ENCODE measurements around the gene TLE1.

TLE1 gene

DNA sequence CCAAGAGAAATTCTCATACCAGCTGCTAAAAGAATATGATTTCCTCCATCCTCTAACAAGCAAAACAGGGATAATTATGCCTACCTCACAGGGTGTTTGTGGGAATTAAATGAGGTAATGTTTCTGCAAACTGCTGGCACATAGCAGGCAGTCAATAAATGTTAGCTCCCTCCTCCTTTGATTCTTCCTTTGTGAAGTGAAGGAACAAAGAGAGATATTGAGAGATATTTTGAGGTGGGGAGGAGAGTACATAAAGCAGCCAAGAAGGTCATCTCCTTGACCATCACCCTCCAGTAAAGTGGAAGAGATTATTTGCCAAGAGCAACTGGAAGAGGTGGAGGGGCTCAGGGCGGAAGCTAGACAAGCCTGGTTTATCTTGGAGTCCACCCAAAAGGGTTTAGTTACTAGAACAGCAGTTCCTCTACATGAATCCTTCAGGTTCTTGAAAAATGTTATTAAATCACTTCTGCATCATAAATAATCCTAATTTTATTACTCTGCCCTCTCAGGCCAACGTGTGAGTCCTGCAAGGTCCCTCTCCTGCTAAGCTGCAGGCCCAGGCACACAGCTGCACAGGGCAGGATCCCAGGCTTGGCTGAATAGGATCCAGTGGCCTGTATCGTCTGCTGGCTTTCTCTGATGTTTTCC lies 35.0 kb upstream of the TLE1 start:
- no peak for DNase-seq (ENCODE audit: low read depth in 1 of 2, low spot score in 1 of 2)
- TF ChIP-seq, protein P1, sequence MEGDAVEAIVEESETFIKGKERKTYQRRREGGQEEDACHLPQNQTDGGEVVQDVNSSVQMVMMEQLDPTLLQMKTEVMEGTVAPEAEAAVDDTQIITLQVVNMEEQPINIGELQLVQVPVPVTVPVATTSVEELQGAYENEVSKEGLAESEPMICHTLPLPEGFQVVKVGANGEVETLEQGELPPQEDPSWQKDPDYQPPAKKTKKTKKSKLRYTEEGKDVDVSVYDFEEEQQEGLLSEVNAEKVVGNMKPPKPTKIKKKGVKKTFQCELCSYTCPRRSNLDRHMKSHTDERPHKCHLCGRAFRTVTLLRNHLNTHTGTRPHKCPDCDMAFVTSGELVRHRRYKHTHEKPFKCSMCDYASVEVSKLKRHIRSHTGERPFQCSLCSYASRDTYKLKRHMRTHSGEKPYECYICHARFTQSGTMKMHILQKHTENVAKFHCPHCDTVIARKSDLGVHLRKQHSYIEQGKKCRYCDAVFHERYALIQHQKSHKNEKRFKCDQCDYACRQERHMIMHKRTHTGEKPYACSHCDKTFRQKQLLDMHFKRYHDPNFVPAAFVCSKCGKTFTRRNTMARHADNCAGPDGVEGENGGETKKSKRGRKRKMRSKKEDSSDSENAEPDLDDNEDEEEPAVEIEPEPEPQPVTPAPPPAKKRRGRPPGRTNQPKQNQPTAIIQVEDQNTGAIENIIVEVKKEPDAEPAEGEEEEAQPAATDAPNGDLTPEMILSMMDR (IDR thresholded peaks at IDR 0.05; ENCODE audit: insufficient read depth, low read length), result no peak
- TF ChIP-seq SPI1 (IDR thresholded peaks at IDR 0.05; ENCODE audit: borderline replicate concordance, low read depth) (no peak), GABPA (IDR thresholded peaks at IDR 0.05; ENCODE audit: low read depth) (no peak), POLR2AphosphoS5 (IDR thresholded peaks at IDR 0.05; ENCODE audit: low read depth) (no peak)
- TF ChIP-seq, protein P2, sequence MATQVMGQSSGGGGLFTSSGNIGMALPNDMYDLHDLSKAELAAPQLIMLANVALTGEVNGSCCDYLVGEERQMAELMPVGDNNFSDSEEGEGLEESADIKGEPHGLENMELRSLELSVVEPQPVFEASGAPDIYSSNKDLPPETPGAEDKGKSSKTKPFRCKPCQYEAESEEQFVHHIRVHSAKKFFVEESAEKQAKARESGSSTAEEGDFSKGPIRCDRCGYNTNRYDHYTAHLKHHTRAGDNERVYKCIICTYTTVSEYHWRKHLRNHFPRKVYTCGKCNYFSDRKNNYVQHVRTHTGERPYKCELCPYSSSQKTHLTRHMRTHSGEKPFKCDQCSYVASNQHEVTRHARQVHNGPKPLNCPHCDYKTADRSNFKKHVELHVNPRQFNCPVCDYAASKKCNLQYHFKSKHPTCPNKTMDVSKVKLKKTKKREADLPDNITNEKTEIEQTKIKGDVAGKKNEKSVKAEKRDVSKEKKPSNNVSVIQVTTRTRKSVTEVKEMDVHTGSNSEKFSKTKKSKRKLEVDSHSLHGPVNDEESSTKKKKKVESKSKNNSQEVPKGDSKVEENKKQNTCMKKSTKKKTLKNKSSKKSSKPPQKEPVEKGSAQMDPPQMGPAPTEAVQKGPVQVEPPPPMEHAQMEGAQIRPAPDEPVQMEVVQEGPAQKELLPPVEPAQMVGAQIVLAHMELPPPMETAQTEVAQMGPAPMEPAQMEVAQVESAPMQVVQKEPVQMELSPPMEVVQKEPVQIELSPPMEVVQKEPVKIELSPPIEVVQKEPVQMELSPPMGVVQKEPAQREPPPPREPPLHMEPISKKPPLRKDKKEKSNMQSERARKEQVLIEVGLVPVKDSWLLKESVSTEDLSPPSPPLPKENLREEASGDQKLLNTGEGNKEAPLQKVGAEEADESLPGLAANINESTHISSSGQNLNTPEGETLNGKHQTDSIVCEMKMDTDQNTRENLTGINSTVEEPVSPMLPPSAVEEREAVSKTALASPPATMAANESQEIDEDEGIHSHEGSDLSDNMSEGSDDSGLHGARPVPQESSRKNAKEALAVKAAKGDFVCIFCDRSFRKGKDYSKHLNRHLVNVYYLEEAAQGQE (IDR thresholded peaks at IDR 0.05; ENCODE audit: insufficient replicate concordance, low read depth), result no peak
- Histone ChIP-seq H3K4me3 (replicated peaks; ENCODE audit: insufficient read depth, low read length) (no peak overlapping the region), H3K27me3 (ENCODE audit: insufficient read depth, poor library complexity, severe bottlenecking) (no peaks in the 10 kb centered on the region), H3K27ac (replicated peaks) (no peak overlapping the region)

DNA sequence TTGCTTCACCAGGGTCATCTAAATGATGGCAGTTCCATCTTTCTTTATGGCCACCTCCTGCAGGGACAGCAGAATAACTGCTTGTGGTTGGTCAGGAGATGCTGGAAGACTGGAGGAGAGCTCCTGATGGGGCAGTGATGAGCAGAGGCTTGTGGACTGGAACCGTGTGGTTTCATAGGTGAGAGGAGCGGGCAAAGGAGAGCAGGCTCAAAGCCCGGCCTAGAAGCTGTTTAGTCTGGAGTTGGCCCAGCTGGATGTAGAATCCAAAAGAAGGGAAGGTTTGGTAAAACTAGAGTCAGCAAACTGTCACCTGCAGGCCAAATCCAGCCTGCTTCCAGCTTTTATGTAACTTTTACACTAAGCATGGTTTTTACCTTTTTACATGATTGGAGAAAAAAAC lies 32.9 kb upstream of the TLE1 start:
- DNase-seq (ENCODE audit: low read depth in 1 of 2, low spot score in 1 of 2), result no peak
- H3K27ac ChIP-seq (replicated peaks), result no peak overlapping the region
- H3K27me3 ChIP-seq (ENCODE audit: insufficient read depth, poor library complexity, severe bottlenecking), result no peaks in the 10 kb centered on the region
- TF ChIP-seq, protein P1 (IDR thresholded peaks at IDR 0.05; ENCODE audit: insufficient read depth, low read length), result no peak
- TF ChIP-seq SPI1 (IDR thresholded peaks at IDR 0.05; ENCODE audit: borderline replicate concordance, low read depth), result no peak
- no peak for TF ChIP-seq POLR2AphosphoS5 (IDR thresholded peaks at IDR 0.05; ENCODE audit: low read depth)
- no peak for TF ChIP-seq GABPA (IDR thresholded peaks at IDR 0.05; ENCODE audit: low read depth)
- TF ChIP-seq, protein P2 (IDR thresholded peaks at IDR 0.05; ENCODE audit: insufficient replicate concordance, low read depth), result no peak
- no peak overlapping the region for H3K4me3 ChIP-seq (replicated peaks; ENCODE audit: insufficient read depth, low read length)

DNA sequence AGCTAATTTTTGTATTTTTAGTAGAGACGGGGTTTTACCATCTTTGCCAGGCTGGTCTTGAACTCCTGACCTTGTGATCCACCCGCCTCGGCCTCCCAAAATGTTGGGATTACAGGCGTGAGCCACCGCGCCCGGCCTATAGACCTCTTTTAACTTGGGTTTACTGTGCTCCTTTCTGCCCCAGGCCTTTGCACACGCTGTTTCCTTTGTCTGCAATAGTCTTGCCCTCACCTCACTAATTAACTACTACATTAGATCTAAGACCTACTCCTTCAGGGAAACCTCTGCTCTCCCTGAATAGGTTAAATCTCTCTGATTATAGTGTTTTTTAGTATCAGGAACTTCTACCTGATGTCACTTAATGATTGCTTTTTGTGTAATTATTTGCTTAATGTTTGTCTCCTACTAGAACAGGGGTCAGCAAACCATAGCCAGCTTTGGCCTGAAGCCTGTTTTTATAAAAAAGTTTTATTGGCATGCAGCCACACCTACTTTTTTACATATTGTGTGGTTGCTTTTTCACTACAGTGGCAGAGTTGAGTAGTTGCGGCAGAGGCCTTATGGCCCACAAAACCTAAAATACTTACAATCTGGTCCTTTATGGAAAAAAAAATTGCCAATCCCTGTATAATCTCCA lies 31.2 kb upstream of the TLE1 start:
- Histone ChIP-seq H3K27me3 (ENCODE audit: insufficient read depth, poor library complexity, severe bottlenecking) (no peaks in the 10 kb centered on the region), H3K27ac (replicated peaks) (no peak overlapping the region), H3K4me3 (replicated peaks; ENCODE audit: insufficient read depth, low read length) (no peak overlapping the region)
- DNase-seq (ENCODE audit: low read depth in 1 of 2, low spot score in 1 of 2), result no peak
- TF ChIP-seq POLR2AphosphoS5 (IDR thresholded peaks at IDR 0.05; ENCODE audit: low read depth) (no peak), SPI1 (IDR thresholded peaks at IDR 0.05; ENCODE audit: borderline replicate concordance, low read depth) (no peak), GABPA (IDR thresholded peaks at IDR 0.05; ENCODE audit: low read depth) (no peak)
- TF ChIP-seq, protein P2 (IDR thresholded peaks at IDR 0.05; ENCODE audit: insufficient replicate concordance, low read depth), result no peak
- TF ChIP-seq, protein P1 (IDR thresholded peaks at IDR 0.05; ENCODE audit: insufficient read depth, low read length), result no peak
